ENCODE results near the gene MCC. TPM values are rescaled to one million over a fixed set of nuclear protein-coding genes. Genes with fewer than 3 reads are reported as not detected.

The MCC gene
- total RNA-seq, 1 donor from 2014 or later, result 46.1 TPM

DNA sequence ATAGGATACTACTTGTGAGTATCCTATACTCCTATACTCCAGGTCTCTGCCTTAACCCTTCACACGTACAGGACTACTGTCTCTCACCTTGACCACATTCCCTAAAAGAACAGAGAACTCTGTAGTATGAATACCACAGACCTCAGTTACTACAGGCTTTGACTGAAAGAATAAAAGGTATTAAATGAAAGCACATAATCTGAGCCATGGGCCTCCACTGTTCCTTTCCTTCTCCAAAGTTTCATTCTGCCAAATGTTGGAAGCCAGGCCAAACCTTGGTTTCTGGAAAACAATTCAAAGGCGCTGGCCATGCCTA is 244.9 kb downstream of the MCC start:
- TF ChIP-seq, protein P1, sequence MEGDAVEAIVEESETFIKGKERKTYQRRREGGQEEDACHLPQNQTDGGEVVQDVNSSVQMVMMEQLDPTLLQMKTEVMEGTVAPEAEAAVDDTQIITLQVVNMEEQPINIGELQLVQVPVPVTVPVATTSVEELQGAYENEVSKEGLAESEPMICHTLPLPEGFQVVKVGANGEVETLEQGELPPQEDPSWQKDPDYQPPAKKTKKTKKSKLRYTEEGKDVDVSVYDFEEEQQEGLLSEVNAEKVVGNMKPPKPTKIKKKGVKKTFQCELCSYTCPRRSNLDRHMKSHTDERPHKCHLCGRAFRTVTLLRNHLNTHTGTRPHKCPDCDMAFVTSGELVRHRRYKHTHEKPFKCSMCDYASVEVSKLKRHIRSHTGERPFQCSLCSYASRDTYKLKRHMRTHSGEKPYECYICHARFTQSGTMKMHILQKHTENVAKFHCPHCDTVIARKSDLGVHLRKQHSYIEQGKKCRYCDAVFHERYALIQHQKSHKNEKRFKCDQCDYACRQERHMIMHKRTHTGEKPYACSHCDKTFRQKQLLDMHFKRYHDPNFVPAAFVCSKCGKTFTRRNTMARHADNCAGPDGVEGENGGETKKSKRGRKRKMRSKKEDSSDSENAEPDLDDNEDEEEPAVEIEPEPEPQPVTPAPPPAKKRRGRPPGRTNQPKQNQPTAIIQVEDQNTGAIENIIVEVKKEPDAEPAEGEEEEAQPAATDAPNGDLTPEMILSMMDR (IDR thresholded peaks at IDR 0.05; ENCODE audit: partially characterized antibody, unreplicated experiment), result no peak
- Mint-ChIP-seq H3K27me3 (ENCODE audit: unreplicated experiment) (peaks cover 8% of the 10 kb centered on the region), H3K9me3 (ENCODE audit: unreplicated experiment) (no peaks in the 10 kb centered on the region), H3K4me1 (ENCODE audit: low read depth, unreplicated experiment) (peaks cover 15% of the 10 kb centered on the region), H3K27ac (ENCODE audit: unreplicated experiment) (no peak overlapping the region), H3K36me3 (ENCODE audit: unreplicated experiment) (peaks cover 12% of the 10 kb centered on the region), H3K4me3 (ENCODE audit: unreplicated experiment) (no peak overlapping the region)
- no peak for DNase-seq

DNA sequence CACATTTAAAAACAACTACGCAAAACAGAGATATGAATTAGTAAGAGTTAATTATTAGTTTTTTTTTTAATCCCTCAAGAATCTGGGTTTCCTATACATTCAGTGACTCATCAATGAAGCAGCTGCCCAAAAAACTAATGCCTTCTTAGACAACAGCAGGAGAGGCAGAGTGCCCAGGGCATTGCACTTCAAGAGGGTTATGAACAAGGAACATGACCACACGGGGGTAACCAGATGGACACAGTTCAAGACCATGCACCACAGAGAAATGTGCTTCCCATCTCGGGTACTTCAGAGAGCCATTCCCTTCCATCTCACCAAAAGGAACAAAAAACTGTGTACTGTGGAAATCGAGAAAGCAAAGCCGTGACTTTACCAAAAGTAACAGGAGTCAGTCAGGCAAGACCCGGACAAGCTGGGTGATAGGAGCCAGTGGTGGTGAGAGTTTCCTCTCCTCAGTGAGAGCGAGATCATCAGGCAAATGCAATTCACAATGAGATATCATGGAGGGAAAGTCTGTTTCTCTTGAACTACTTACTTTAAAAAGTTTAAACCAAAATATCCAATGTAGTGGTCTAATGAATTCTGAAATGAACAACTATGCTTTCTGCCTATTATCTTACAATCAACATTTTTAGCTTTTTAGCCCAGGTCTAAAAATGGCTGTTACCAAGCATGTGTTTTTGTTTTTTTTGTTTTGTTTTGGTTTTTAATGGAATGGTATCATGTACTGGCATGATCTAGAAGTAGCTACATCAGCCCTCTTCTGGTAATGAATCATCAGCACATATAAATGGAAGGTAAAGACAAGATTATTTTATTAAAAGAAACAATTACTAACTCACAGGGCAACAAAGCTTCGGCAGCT is 245.5 kb downstream of the MCC start:
- peaks cover 21% of the 10 kb centered on the region for H3K4me1 Mint-ChIP-seq (ENCODE audit: low read depth, unreplicated experiment)
- H3K9me3 Mint-ChIP-seq (ENCODE audit: unreplicated experiment), result no peaks in the 10 kb centered on the region
- no peak for DNase-seq
- no peak overlapping the region for H3K4me3 Mint-ChIP-seq (ENCODE audit: unreplicated experiment)
- peaks cover 12% of the 10 kb centered on the region for H3K36me3 Mint-ChIP-seq (ENCODE audit: unreplicated experiment)
- H3K27me3 Mint-ChIP-seq (ENCODE audit: unreplicated experiment), result peaks cover 8% of the 10 kb centered on the region
- H3K27ac Mint-ChIP-seq (ENCODE audit: unreplicated experiment), result no peak overlapping the region
- TF ChIP-seq, protein P1 (IDR thresholded peaks at IDR 0.05; ENCODE audit: partially characterized antibody, unreplicated experiment), result no peak

DNA sequence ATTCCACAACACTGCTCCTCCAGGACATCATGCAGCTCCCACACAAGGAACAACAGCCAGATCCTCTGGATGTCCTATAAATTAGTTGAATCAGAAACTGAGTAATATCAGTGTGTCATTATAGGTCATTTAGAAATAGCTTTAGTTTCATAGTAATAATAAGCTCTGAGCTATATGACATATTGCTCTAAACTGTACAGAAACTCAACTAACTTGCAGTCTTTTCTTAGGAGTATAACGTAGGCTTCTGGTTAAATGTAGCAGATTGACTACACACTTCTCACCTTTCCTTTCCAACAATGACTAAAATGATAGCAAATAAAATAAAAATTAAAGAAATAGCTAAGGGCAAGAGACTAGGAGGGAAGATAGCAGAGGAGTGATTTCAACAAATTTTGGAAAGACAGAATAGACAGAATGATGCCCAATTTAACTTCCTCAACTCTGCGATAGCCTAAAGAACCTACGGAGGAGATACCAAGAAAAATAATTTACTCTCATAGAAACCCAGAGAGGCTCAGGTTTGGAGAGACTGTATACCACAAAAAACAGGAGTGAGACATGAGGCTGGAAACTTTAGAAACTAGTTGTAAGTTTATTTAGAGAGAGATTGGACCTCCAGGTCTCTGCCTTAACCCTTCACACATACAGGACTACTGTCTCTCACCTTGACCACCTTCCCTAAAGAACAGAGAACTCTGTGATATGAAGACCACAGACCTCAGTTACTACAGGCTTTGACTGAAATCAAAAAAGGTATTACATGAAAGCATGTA is 247.1 kb downstream of the MCC start:
- Mint-ChIP-seq H3K27ac (ENCODE audit: unreplicated experiment) (no peak overlapping the region), H3K27me3 (ENCODE audit: unreplicated experiment) (peaks cover 4% of the 10 kb centered on the region), H3K4me1 (ENCODE audit: low read depth, unreplicated experiment) (peaks cover 32% of the 10 kb centered on the region), H3K9me3 (ENCODE audit: unreplicated experiment) (no peaks in the 10 kb centered on the region), H3K4me3 (ENCODE audit: unreplicated experiment) (no peak overlapping the region), H3K36me3 (ENCODE audit: unreplicated experiment) (peaks cover 4% of the 10 kb centered on the region)
- no peak for DNase-seq
- TF ChIP-seq, protein P1 (IDR thresholded peaks at IDR 0.05; ENCODE audit: partially characterized antibody, unreplicated experiment), result no peak

DNA sequence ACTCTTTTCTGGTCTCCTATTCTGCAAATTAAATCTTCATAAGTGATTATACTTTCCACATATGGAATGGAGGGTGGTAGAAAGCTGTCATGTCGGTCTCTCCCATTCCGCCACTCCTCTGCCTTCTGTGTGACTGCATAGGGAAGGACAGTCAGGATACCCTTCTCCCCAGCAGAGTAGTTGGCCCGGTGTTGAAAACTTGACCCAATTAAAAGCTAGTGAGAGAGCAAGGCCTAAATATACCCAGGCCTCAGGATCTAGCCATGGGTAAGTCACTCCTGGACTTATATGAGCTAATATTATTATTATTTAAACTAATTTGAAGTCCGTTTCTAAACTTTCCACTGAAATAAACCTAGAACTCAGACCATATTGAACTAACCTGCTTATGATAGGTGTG is 248.2 kb downstream of the MCC start:
- H3K4me3 Mint-ChIP-seq (ENCODE audit: unreplicated experiment), result no peak overlapping the region
- no peak for DNase-seq
- H3K27me3 Mint-ChIP-seq (ENCODE audit: unreplicated experiment), result peaks cover 4% of the 10 kb centered on the region
- TF ChIP-seq, protein P1 (IDR thresholded peaks at IDR 0.05; ENCODE audit: partially characterized antibody, unreplicated experiment), result no peak
- no peak overlapping the region for H3K27ac Mint-ChIP-seq (ENCODE audit: unreplicated experiment)
- peaks cover 42% of the 10 kb centered on the region for H3K4me1 Mint-ChIP-seq (ENCODE audit: low read depth, unreplicated experiment)
- peaks cover 4% of the 10 kb centered on the region for H3K36me3 Mint-ChIP-seq (ENCODE audit: unreplicated experiment)
- no peaks in the 10 kb centered on the region for H3K9me3 Mint-ChIP-seq (ENCODE audit: unreplicated experiment)

DNA sequence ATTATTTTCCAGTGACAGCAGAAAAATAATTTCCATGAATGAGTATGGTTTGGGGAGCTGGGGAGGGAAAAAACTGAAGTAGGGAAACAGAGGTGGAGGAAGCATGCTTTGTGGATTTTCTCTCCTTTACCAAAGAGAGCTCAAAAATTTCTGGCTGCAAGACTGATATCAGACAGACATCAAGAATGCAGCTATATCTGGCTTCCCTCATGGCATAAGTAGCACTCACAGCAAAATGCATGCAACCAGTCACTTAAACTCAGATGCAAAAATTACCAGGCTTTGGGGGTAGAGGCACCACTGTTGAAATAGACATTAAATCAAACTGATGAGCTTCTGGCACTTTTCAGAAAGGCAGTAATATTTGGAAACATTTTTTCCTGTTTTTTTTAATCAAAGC is 250.4 kb downstream of the MCC start:
- TF ChIP-seq, protein P1 (IDR thresholded peaks at IDR 0.05; ENCODE audit: partially characterized antibody, unreplicated experiment), result no peak
- Mint-ChIP-seq H3K4me3 (ENCODE audit: unreplicated experiment) (peak overlapping the region; percentile 56), H3K9me3 (ENCODE audit: unreplicated experiment) (no peaks in the 10 kb centered on the region), H3K36me3 (ENCODE audit: unreplicated experiment) (no peaks in the 10 kb centered on the region), H3K27ac (ENCODE audit: unreplicated experiment) (no peak overlapping the region), H3K27me3 (ENCODE audit: unreplicated experiment) (peaks cover 4% of the 10 kb centered on the region), H3K4me1 (ENCODE audit: low read depth, unreplicated experiment) (peaks cover 53% of the 10 kb centered on the region)
- DNase-seq, result no peak
